ENCODE measurements around the gene NKPD1. TPM values are rescaled to one million over a fixed set of nuclear protein-coding genes. Genes with fewer than 3 reads are reported as not detected.

Gene NKPD1
- polyA plus RNA-seq, 1 donor = 0.15 TPM

- Histone ChIP-seq H3K4me1 (ENCODE audit: control insufficient read depth, insufficient read depth, low read length) (no peaks in the 10 kb centered on the region), H3K4me3 (ENCODE audit: low read length) (no peak overlapping the region), H3K36me3 (ENCODE audit: control insufficient read depth, insufficient read depth, low read length) (no peaks in the 10 kb centered on the region), H3K27me3 (ENCODE audit: control insufficient read depth, insufficient read depth, low read length) (no peaks in the 10 kb centered on the region), H3K27ac (ENCODE audit: low read length) (no peak overlapping the region), H3K9me3 (ENCODE audit: control insufficient read depth, low read depth, low read length) (no peaks in the 10 kb centered on the region)
- no CpG with 5 or more reads among the region's 12 CpGs for WGBS (ENCODE audit: insufficient coverage, low lambda C conversion rate)
- DNase-seq = no peak
Observed at GRCh38 chr19:45186509-45187334, 25.9 kb upstream of the NKPD1 start.

DNA sequence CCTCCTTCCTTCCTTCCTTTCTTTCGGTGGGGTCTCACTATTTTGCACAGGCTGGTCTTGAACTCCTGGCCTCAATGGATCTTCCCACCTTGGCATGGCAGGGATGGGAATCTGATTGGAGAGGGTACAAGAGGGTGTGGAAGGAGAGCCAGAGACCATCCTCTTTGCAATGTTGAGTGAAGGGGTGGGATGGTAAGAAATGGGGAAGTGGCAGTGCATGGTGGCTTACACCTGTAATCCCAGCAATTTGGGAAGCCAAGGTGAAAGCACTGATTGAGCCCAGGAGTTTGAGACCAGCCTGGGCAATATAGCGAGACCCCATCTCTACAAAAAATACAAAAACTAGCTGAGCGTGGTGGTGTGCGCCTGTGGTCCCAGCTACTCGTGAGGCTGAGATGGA is 23.3 kb upstream of the NKPD1 start:
- DNase-seq = no peak
- no peak overlapping the region for H3K4me3 ChIP-seq (ENCODE audit: low read length)
- H3K9me3 ChIP-seq (ENCODE audit: control insufficient read depth, low read depth, low read length) = no peaks in the 10 kb centered on the region
- H3K36me3 ChIP-seq (ENCODE audit: control insufficient read depth, insufficient read depth, low read length) = peaks cover 6% of the 10 kb centered on the region
- peaks cover 8% of the 10 kb centered on the region for H3K4me1 ChIP-seq (ENCODE audit: control insufficient read depth, insufficient read depth, low read length)
- no peak overlapping the region for H3K27ac ChIP-seq (ENCODE audit: low read length)
- no CpG with 5 or more reads among the region's 5 CpGs for WGBS (ENCODE audit: insufficient coverage, low lambda C conversion rate)
- no peaks in the 10 kb centered on the region for H3K27me3 ChIP-seq (ENCODE audit: control insufficient read depth, insufficient read depth, low read length)

- Histone ChIP-seq H3K27ac (ENCODE audit: low read length) (no peak overlapping the region), H3K4me1 (ENCODE audit: control insufficient read depth, insufficient read depth, low read length) (peaks cover 8% of the 10 kb centered on the region), H3K36me3 (ENCODE audit: control insufficient read depth, insufficient read depth, low read length) (peaks cover 6% of the 10 kb centered on the region), H3K4me3 (ENCODE audit: low read length) (no peak overlapping the region), H3K9me3 (ENCODE audit: control insufficient read depth, low read depth, low read length) (no peaks in the 10 kb centered on the region), H3K27me3 (ENCODE audit: control insufficient read depth, insufficient read depth, low read length) (no peaks in the 10 kb centered on the region)
- DNase-seq = no peak
- 100% methylated on average over 1 of the region's 4 CpGs for WGBS (ENCODE audit: insufficient coverage, low lambda C conversion rate)
Observed at GRCh38 chr19:45182758-45183157, 22.0 kb upstream of the NKPD1 start.

- no CpG with 5 or more reads among the region's 7 CpGs for WGBS (ENCODE audit: insufficient coverage, low lambda C conversion rate)
Observed at GRCh38 chr19:45180936-45181335, 20.2 kb upstream of the NKPD1 start.

GRCh38 chr19:45179892-45180370 is 19.1 kb upstream of the NKPD1 start:
- H3K4me3 ChIP-seq (ENCODE audit: low read length) = peak overlapping the region; percentile 51

More at GRCh38 chr19:45180936-45181335, 20.2 kb upstream of the NKPD1 start:
- no peak overlapping the region for H3K4me3 ChIP-seq (ENCODE audit: low read length)
- no peak for DNase-seq
- peaks cover 11% of the 10 kb centered on the region for H3K4me1 ChIP-seq (ENCODE audit: control insufficient read depth, insufficient read depth, low read length)
- no peak overlapping the region for H3K27ac ChIP-seq (ENCODE audit: low read length)
- no peaks in the 10 kb centered on the region for H3K9me3 ChIP-seq (ENCODE audit: control insufficient read depth, low read depth, low read length)
- no peaks in the 10 kb centered on the region for H3K27me3 ChIP-seq (ENCODE audit: control insufficient read depth, insufficient read depth, low read length)
- H3K36me3 ChIP-seq (ENCODE audit: control insufficient read depth, insufficient read depth, low read length) = peaks cover 6% of the 10 kb centered on the region

DNA sequence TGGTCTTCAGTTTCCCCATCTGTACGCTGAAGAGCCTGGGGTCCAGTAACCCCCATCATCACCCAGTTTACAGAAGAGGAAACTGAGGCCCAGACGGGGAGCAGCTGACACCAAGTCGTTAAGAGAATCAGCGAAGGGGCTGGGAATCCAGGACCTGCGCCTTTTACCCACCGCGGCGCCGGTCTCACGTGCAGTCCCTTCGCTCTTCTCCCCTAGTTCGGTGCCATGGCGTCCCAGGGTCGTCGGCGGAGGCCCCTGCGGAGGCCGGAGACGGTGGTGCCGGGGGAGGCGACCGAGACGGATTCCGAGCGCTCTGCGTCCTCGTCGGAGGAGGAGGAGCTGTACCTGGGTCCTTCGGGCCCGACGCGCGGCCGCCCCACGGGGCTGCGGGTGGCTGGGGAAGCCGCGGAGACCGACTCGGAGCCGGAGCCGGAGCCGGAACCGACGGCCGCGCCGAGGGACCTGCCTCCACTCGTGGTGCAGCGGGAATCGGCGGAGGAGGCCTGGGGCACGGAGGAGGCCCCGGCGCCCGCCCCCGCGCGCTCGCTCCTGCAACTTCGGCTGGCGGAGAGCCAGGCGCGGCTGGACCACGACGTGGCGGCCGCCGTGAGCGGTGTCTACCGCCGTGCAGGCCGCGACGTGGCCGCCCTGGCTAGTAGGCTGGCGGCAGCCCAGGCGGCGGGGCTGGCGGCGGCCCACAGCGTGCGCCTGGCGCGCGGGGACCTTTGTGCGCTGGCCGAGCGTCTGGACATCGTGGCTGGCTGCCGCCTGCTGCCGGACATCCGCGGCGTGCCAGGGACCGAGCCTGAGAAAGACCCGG is 18.5 kb upstream of the NKPD1 start:
- no peaks in the 10 kb centered on the region for H3K9me3 ChIP-seq (ENCODE audit: control insufficient read depth, low read depth, low read length)
- peak overlapping the region; percentile 95 for H3K27ac ChIP-seq (ENCODE audit: low read length)
- H3K4me1 ChIP-seq (ENCODE audit: control insufficient read depth, insufficient read depth, low read length) = peaks cover 11% of the 10 kb centered on the region
- H3K36me3 ChIP-seq (ENCODE audit: control insufficient read depth, insufficient read depth, low read length) = peaks cover 6% of the 10 kb centered on the region
- H3K4me3 ChIP-seq (ENCODE audit: low read length) = peak overlapping the region; percentile 96
- DNase-seq = peak; percentile 21 to 62
- WGBS (ENCODE audit: insufficient coverage, low lambda C conversion rate) = no CpG with 5 or more reads among the region's 97 CpGs
- no peaks in the 10 kb centered on the region for H3K27me3 ChIP-seq (ENCODE audit: control insufficient read depth, insufficient read depth, low read length)

More at GRCh38 chr19:45179892-45180370, 19.1 kb upstream of the NKPD1 start:
- H3K27ac ChIP-seq (ENCODE audit: low read length) = no peak overlapping the region
- no peaks in the 10 kb centered on the region for H3K27me3 ChIP-seq (ENCODE audit: control insufficient read depth, insufficient read depth, low read length)
- DNase-seq = no peak
- H3K4me1 ChIP-seq (ENCODE audit: control insufficient read depth, insufficient read depth, low read length) = peaks cover 11% of the 10 kb centered on the region
- H3K36me3 ChIP-seq (ENCODE audit: control insufficient read depth, insufficient read depth, low read length) = peaks cover 6% of the 10 kb centered on the region
- WGBS (ENCODE audit: insufficient coverage, low lambda C conversion rate) = no CpG with 5 or more reads among the region's 9 CpGs
- no peaks in the 10 kb centered on the region for H3K9me3 ChIP-seq (ENCODE audit: control insufficient read depth, low read depth, low read length)

DNA sequence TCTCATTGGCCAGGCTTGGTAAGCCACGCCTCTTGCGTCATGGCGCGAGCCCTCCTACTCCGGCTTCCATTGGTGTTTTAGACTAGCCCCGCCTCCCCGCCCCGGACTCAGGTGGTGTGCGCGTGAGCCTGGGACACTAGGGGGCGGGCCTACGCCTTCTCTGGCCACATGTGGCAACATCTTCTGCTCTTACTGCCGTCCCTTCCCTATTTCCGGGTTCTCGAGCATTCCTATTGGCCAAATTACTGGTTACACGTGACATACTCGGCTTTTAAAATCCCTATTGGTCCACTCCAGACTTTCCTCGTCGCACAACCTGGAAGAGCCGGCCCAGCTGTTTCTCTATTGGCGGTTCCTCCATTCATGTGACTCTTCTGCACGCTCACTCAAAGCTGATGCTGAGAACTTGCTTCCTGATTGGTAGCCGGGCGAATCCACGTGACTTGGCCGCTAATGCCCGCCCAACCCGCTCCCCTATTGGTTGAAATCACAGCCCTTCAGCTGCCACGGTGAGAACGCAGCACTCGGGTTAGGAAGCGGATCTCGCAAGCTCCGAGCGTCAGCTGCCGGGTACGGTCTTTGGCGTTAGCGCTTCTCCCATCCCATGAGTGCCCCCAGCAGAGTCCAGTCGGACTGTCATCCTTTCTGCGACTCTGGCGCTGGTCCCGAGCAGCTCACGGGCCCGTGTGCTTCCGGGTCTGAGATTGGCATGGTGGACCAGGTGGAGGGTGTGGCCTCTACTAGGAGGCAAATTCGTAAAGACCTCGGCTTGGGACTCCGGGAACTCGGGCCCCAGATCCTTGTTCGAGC is 17.7 kb upstream of the NKPD1 start, which contains the start of gene BLOC1S3:
BLOC1S3 (plus strand) TSS at position 523 of the 810 bp plus-strand sequence. CDS start 513 bp downstream, outside the sequence.
- Histone ChIP-seq H3K36me3 (ENCODE audit: control insufficient read depth, insufficient read depth, low read length) (peaks cover 6% of the 10 kb centered on the region), H3K27me3 (ENCODE audit: control insufficient read depth, insufficient read depth, low read length) (no peaks in the 10 kb centered on the region), H3K4me1 (ENCODE audit: control insufficient read depth, insufficient read depth, low read length) (peaks cover 11% of the 10 kb centered on the region), H3K9me3 (ENCODE audit: control insufficient read depth, low read depth, low read length) (no peaks in the 10 kb centered on the region), H3K27ac (ENCODE audit: low read length) (peak within 1 kb of the TSS; percentile 95), H3K4me3 (ENCODE audit: low read length) (peak within 1 kb of the TSS; percentile 96)
- WGBS (ENCODE audit: insufficient coverage, low lambda C conversion rate) = 10% methylated on average over 2 of the region's 51 CpGs
- DNase-seq = peak; percentile 100

DNA sequence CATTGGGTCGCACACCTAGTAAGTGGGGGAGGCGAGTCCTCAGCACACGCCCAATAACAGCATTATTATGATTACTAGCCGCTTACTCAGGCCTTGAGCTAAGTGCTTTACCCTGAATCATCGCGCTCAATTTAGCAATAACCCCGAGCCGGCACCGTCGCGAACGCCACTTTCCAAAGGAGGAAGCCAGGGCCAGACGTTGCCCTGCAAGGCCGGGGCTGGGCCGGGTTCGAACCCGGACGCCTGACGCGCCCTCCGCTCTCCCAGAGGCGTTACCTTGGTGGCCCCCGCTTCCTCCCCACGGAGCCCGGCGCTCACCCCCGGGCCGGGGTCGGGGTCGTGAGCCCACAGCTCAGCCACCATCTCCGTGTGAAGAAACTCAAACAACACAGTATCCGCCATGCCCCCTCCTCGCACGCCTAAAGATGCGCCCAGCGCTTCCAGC is 17.1 kb upstream of the NKPD1 start, which contains the start of gene TRAPPC6A:
TRAPPC6A (minus strand) TSS at position 421 of the 445 bp plus-strand sequence; CDS start at position 402, 19 bp downstream.
- H3K27me3 ChIP-seq (ENCODE audit: control insufficient read depth, insufficient read depth, low read length) = no peaks in the 10 kb centered on the region
- peak within 1 kb of the TSS; percentile 95 for H3K27ac ChIP-seq (ENCODE audit: low read length)
- WGBS (ENCODE audit: insufficient coverage, low lambda C conversion rate) = no CpG with 5 or more reads among the region's 36 CpGs
- DNase-seq = no peak
- H3K4me1 ChIP-seq (ENCODE audit: control insufficient read depth, insufficient read depth, low read length) = peaks cover 11% of the 10 kb centered on the region
- peak within 1 kb of the TSS; percentile 96 for H3K4me3 ChIP-seq (ENCODE audit: low read length)
- peaks cover 6% of the 10 kb centered on the region for H3K36me3 ChIP-seq (ENCODE audit: control insufficient read depth, insufficient read depth, low read length)
- H3K9me3 ChIP-seq (ENCODE audit: control insufficient read depth, low read depth, low read length) = no peaks in the 10 kb centered on the region

- Histone ChIP-seq H3K27me3 (ENCODE audit: control insufficient read depth, insufficient read depth, low read length) (no peaks in the 10 kb centered on the region), H3K27ac (ENCODE audit: low read length) (no peak overlapping the region), H3K36me3 (ENCODE audit: control insufficient read depth, insufficient read depth, low read length) (no peaks in the 10 kb centered on the region), H3K4me3 (ENCODE audit: low read length) (no peak overlapping the region), H3K4me1 (ENCODE audit: control insufficient read depth, insufficient read depth, low read length) (peaks cover 7% of the 10 kb centered on the region), H3K9me3 (ENCODE audit: control insufficient read depth, low read depth, low read length) (no peaks in the 10 kb centered on the region)
- DNase-seq = no peak
- 100% methylated on average over 2 of the region's 10 CpGs for WGBS (ENCODE audit: insufficient coverage, low lambda C conversion rate)
Observed at GRCh38 chr19:45175515-45176345, 14.9 kb upstream of the NKPD1 start.

Data from large intestine (tissue), 3 donors.